Measurements from ENCODE around the gene ITGB2. TPM values are rescaled to one million over a fixed set of nuclear protein-coding genes. Genes with fewer than 3 reads are reported as not detected.
A peak's percentile ranks its signal among the peaks of the same experiment; 100 is the strongest.
"Not testable (repeated sequence)": the region's sequence is repeated elsewhere in the genome, so short reads cannot be mapped to it uniquely, and the experiment has no call there.

Gene ITGB2
- total RNA-seq, 1 donor from 2014 or later = 36.7 TPM

GRCh38 chr21:44931501-44932407, 11.1 kb upstream of the ITGB2 start:
- intact Hi-C loops (cut with DNase I) = loop anchor here (1.0 to 5.0 kb wide), 2 partner anchors 39 to 129 kb away; partner anchors contain the start of gene UBE2G2
- ATAC-seq = no peak
- DNase-seq (ENCODE audit: missing footprints) = peak; percentile 77

DNA sequence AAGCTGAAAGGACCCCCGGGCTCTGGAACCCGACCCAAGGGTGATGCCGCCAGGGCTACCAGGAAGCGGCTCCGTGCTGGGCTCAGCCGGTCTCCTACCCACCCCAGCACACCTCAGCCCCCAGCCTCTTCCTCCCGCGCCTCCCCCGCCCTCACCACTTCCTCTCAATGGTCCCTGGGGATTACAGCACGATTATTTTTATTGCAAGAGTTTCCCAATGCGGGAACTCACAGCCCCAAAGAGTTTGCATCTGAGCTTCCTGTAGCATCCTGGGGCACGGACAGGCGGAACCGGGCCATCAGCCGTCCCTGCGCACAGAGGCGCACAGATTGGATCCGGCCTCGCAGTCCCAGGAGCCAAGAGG, 10.4 kb upstream of the ITGB2 start:
- peak; percentile 79 for DNase-seq (ENCODE audit: missing footprints)
- no peak for ATAC-seq
- intact Hi-C loops (cut with DNase I) = loop anchor here (5.0 kb wide), 1 partner anchor 129 kb away; the partner anchor contains the start of gene UBE2G2

DNA sequence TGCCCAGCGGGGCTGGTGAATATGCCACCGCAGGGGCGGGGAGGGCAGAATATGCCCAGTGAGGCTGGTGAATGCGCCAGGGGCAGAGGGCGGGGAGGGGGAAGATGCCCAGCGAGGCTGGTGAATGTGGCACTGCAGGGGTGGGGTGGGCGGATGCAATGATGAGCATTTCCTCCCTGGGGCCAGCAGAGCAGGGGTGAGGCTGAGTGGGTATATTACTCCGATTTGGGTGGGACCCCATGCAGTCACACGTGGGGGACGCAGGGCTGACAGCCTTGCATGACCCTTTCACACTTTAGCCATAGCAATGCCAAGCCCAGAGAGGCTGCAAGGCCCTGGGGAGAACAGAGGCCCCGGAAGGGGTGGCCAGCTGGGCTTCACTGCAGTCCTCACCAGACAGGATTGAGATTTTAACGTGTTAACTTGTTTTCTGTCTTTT, 9.9 kb upstream of the ITGB2 start:
- intact Hi-C loops (cut with DNase I) = loop anchor here (5.0 kb wide), 1 partner anchor 128 kb away; the partner anchor contains the start of gene UBE2G2
- ATAC-seq (no peak), DNase-seq (ENCODE audit: missing footprints) (peak; percentile 73)

GRCh38 chr21:44929799-44930542, 9.3 kb upstream of the ITGB2 start:
- ATAC-seq (no peak), DNase-seq (ENCODE audit: missing footprints) (no peak)
- intact Hi-C loops (cut with DNase I) = loop anchor here (5.0 kb wide), 1 partner anchor 128 kb away; the partner anchor contains the start of gene UBE2G2

DNA sequence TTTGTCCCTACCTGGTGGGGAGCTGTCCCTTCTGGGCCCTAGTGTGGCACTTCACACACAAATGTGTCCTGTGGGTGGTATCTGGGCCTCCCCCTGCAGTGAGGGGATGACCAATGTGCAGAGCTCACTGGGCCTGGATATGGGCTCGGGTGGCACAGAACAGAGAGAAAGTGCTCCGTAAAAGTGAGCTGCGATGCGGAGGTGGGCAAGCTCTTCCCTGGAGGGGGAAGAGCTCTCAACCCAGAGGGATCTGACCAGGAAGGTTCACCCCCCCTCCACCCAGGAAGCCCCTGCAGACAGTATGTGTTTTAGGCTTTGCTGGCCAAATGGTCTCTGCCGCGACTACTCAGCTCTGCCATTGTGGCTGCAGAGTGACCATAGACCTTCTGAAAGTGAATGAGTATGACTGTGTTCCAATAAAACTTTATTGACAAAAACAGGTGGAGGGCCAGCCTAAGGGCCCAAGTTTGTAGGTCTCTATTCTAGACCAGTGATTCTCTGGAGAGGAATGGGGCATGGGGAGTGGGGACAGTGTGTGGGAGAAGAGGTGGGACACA, 8.6 kb upstream of the ITGB2 start:
- intact Hi-C loops (cut with DNase I) = no loop called here
- no peak for ATAC-seq
- DNase-seq (ENCODE audit: missing footprints) = no peak

- intact Hi-C loops (cut with DNase I); ATAC-seq; DNase-seq (ENCODE audit: missing footprints): not testable (repeated sequence)
These were observed 8.0 kb upstream of the ITGB2 start for GRCh38 chr21:44928500-44929241.

DNA sequence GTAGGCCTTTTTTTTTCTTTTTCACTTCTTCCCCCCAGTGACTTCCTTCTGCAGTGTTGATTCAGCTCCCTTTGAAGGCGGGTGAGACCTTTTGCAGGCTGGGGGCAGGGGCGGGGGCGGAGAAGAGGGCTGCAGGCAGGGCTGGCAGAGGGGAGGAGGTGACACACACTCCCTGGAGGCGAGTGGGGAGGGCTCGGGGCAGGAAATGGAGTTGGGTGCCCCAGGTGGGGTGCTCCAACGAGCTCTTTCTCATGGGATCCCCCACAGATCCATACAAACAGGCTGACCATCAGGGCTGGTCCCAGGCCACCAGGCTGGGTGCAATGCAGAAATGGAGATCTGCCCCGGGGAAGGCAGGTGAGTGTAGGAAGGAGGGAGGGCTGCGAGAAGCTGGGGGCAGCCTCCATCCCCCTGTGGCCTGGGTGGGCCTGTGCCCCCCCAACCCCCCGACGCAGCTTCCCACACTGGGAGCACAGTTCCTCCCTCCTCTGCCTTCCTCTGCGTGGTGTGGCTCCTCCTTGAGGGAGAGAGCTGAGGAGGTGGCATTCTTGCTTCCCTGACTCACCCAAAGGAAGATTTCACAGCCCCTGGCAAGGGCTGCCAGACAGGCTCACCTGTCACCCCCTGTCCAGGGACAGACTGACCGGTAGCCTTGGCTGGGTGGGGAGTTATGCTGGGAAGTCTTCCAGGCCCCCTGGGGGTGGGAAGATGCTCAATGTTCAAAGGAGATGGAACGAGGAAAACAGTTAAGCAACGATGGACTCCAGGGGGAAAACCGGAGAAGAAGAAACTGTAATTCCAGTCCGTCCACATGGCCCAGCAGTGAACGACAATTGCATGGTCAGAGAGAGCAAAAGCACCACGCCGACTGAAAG, 7.1 kb upstream of the ITGB2 start:
- peak; percentile 83 for DNase-seq (ENCODE audit: missing footprints)
- intact Hi-C loops (cut with DNase I) = no loop called here
- ATAC-seq = peak; percentile 13

DNA sequence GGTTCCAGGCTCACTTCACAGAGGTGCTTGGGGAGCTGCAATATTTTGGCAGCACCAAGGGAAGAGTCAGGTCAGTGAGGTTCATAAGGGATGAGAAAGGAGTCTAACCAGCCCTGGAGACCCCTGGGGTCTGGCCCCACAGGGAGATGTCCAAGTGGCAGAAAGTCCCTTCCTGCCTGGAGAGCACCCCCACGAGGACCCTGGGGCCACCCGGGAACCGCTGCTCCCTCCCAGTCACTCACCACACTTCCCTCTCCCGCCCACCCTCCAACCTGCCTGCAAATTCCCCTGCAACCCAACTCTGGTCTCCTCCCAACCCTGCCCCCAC, 6.5 kb upstream of the ITGB2 start:
- DNase-seq (ENCODE audit: missing footprints) (no peak), ATAC-seq (no peak)
- intact Hi-C loops (cut with DNase I) = no loop called here

DNA sequence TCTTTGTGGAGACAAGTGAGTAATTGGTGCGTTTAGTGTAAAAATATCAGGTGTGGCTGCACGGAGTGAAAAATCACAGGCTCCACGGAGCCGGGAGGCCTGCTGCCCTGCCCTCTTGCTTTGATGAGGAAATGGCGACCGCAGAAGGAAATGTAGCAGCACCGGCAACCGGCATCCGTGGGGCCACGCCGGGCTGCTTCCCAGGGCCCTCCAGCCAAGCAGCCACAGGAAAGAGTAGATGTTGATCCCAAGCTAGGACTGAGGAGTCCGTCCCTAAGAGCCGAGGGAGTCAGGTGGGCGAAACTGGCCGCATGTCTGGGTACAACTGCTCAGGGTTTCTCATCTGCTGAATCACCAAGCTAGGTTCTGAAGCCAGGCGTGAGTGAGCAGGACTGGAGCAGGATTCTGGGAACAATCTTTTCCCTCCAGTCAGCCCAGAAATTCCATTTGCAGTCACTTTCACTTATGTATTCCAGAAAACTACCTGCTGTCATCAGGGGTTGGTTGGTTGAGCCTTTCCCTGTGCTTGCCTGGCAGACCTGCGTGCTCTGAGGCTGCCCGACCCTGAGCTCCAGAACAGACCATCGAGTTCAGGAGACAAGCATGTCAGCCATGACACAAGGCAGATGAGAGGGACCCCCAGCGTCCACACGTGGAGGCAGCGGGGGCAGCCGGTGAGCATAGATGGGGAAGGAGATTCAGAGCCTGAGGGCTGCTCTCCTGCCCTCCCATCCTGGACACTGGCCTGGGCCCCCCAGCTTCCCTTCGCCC, 5.8 kb upstream of the ITGB2 start:
- intact Hi-C loops (cut with DNase I) = no loop called here
- ATAC-seq = no peak
- DNase-seq (ENCODE audit: missing footprints) = no peak

GRCh38 chr21:44925378-44925755, 4.7 kb upstream of the ITGB2 start:
- ATAC-seq = no peak
- intact Hi-C loops (cut with DNase I) = no loop called here

DNA sequence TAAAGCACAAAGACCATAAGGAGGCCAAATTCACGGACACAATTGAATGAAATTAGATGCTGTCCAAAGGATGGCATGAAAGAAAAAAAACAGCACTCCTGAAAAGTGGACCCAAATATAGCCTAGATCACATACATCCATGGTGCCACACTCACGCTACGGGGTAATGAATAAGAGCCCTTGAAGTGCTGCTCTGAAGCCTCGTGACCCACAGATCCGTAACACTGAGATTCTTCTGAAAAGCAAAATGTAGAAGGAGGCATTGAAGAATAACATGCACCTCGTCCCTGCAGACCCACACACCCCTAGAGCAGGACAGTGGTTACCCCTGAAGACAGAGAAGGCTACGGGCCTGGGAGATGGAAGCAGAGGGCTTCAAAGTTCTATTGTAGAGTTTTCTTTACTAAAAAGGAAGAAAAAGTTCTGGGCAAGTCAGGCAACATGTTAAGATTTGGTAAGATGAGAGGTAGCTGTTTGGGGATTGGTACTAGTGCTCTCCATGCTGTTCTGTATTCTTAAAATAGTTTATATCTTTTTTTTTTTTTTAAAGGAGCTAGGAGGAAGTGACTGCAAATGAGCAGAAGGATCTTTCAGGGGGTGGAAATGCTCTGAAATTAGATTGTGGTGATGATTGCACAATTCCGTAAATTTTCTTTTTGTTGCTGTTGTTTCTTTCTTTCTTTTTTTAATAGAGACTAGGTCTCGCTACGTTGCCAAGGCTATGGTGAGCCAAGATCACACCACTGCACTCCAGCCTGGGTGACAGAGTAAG, 4.1 kb upstream of the ITGB2 start:
- no peak for DNase-seq (ENCODE audit: missing footprints)
- intact Hi-C loops (cut with DNase I) = no loop called here
- ATAC-seq = no peak

More at GRCh38 chr21:44925378-44925755, 4.7 kb upstream of the ITGB2 start:
- no peak for DNase-seq (ENCODE audit: missing footprints)

GRCh38 chr21:44923480-44924084, 2.9 kb upstream of the ITGB2 start:
- intact Hi-C loops (cut with DNase I) = no loop called here
- no peak for ATAC-seq

DNA sequence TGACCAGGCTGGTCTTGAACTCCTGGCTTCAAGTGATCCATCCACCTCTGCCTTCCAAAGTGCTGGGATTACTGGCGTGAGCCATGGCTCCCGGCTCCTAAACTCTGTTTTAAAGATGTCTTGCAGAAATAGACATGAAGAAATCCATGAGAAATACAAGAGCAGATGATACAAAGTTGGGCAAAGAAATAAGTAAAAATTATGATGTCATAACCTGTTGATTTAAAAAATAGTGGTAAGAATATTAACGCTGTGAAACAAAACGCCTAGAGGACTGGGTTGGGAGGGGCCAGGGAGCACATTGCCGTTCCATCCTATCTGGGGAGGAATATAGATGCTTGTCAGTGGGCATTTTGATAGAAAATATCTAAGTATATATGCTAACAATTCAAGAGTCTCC, 1.2 kb upstream of the ITGB2 start:
- ATAC-seq = no peak
- no peak for DNase-seq (ENCODE audit: missing footprints)
- intact Hi-C loops (cut with DNase I) = no loop called here

More at GRCh38 chr21:44923480-44924084, 2.9 kb upstream of the ITGB2 start:
- DNase-seq (ENCODE audit: missing footprints) = no peak

DNA sequence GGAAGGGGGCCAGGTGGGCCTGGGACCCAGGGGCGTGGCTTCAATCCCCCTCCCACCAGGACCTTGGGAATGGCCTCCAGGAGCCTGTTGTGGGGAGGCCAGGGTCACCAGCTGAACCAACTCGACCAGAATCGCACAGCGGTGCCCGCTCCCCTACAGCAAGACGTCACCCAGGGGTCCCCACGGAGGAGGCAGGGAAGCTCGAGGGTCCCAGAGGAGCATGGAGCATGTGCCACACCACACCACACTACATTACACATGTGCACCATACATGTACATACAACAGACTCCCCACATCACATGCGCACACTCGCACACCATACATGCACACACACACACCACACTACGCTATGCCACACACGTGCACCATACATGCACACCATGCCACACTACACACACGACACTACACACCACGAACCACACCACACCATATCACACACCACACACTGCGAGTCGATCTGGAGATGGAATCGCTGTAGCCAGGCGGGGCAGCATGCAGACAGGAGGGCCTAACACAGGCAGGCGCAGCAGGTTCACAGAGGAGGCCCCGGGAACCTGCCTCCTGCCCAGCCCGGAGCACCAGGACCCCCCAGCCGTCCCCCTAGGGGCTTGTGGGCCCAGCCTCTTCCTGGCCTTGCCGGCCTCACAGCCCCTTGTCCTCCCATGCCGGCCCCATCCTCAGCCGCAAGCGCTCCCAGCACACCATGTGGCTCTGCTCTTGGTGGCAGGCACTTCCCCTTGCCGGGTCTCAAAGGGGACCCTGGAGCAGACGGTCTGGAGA, 596 bp downstream of the ITGB2 start:
- ATAC-seq (no peak), DNase-seq (ENCODE audit: missing footprints) (no peak)
- intact Hi-C loops (cut with DNase I) = loop anchor here (10.0 kb wide), 1 partner anchor 405 kb away; no protein-coding TSS in a partner anchor

Data from Right ventricle myocardium inferior (tissue), 1 donor.